GM12878 (cell line): ENCODE results near the gene DNAJC9. TPM values are rescaled to one million over a fixed set of nuclear protein-coding genes. Genes with fewer than 3 reads are reported as not detected.

Experiments
- ATAC-seq: fragments of 200-7000 bp; cut with Tn5 transposase; 3 replicates; pipeline ENCODE4 v1.9.1; 2020; ENCODE audit warnings: mild to moderate bottlenecking, moderate library complexity
- BruUV-seq: library from RNA; stranded (reverse); fragments of 400-500 nt; replicated peaks from 2 replicates; lab custom pipeline; 2021; lab: Mats Ljungman, UMichigan
- CTCF ChIA-PET: fragments of 300-600 bp; sonication (Branson Sonifier 250); formaldehyde crosslinking; extraction: SDS; loops from one replicate; lab custom pipeline; 2021; ENCODE audit warnings: inconsistent platforms; lab: Yijun Ruan, JAX
- POLR2A ChIA-PET: fragments of 350-600 bp; formaldehyde crosslinking; extraction: SDS; loops from one replicate; lab custom pipeline; 2021; ENCODE audit warnings: inconsistent platforms; lab: Charles Lee
- RAD21 ChIA-PET: fragments of 300-600 bp; sonication (Branson Sonifier 250); formaldehyde crosslinking; loops from one replicate; lab custom pipeline; 2023; ENCODE audit warnings: antibody characterized with exemption; ENCODE audit not compliant: unreplicated experiment; lab: Charles Lee
- SMC1A ChIA-PET: fragments of 300-600 bp; sonication (Branson Sonifier 250); formaldehyde crosslinking; loops from one replicate; lab custom pipeline; 2023; ENCODE audit not compliant: unreplicated experiment, uncharacterized antibody; lab: Charles Lee
- DNase-seq: peaks from one replicate; pipeline ENCODE4 v3.0.0-alpha.2; 2011; ENCODE audit warnings: low read depth, low spot score
- FAIRE-seq: peaks from 3 replicates; lab custom pipeline; 2011; peaks lifted over from hg19 to GRCh38; lab: Jason Lieb, UNC
- H2AFZ ChIP-seq: 2 replicates; pipeline ENCODE4 v1.6.0; 2011; ENCODE audit warnings: low read depth, low read length, control low read depth; ENCODE audit not compliant: control insufficient read depth
- H3K27ac ChIP-seq: 2 replicates; pipeline ENCODE4 v1.5.1; 2011; ENCODE audit warnings: control low read depth; ENCODE audit not compliant: control insufficient read depth, insufficient read depth
- H3K27me3 ChIP-seq, 2 experiments: replicated peaks in 1 of 2; 2 replicates each; pipeline versions ENCODE4 v1.6.0 to v1.6.1; 2011; ENCODE audit warnings: low read length in 1 of 2; ENCODE audit not compliant: control insufficient read depth in 2 of 2, insufficient read depth in 2 of 2
- H3K36me3 ChIP-seq, 2 experiments: 2 replicates each; pipeline ENCODE4 v1.5.1; 2011; ENCODE audit warnings: low read length in 1 of 2; ENCODE audit not compliant: control insufficient read depth in 2 of 2, insufficient read depth in 2 of 2
- H3K4me1 ChIP-seq: 2 replicates; pipeline ENCODE4 v1.6.1; 2011; ENCODE audit warnings: mild to moderate bottlenecking, low read length, moderate library complexity, mixed read lengths; ENCODE audit not compliant: control insufficient read depth, insufficient read depth
- H3K4me2 ChIP-seq: 2 replicates; pipeline ENCODE4 v1.6.0; 2011; ENCODE audit warnings: control low read depth; ENCODE audit not compliant: control insufficient read depth, insufficient read depth
- H3K4me3 ChIP-seq: fragments of 200-600 bp; sonication (generic); 2 replicates; pipeline ENCODE4 v1.5.1; 2016
- H3K79me2 ChIP-seq: 2 replicates; pipeline ENCODE4 v1.6.0; 2011; ENCODE audit warnings: low read length; ENCODE audit not compliant: control insufficient read depth, insufficient read depth
- H3K9ac ChIP-seq: 2 replicates; pipeline ENCODE4 v1.8.0; 2011; ENCODE audit warnings: low read length, control low read depth, mixed read lengths; ENCODE audit not compliant: control insufficient read depth, insufficient read depth
- H3K9me3 ChIP-seq: replicated peaks from 3 replicates; pipeline ENCODE4 v1.5.1; 2011; ENCODE audit warnings: mild to moderate bottlenecking, low read length; ENCODE audit not compliant: control insufficient read depth, insufficient read depth
- H4K20me1 ChIP-seq: 2 replicates; pipeline ENCODE4 v1.6.0; 2011; ENCODE audit not compliant: control insufficient read depth, insufficient read depth
- FOS ChIP-seq: IDR thresholded peaks from 3 replicates; pipeline ENCODE4 v1.6.1; 2011; ENCODE audit warnings: borderline replicate concordance; ENCODE audit not compliant: insufficient read length; ENCODE audit errors: extremely low read depth
- JUND ChIP-seq: IDR thresholded peaks from 2 replicates; pipeline ENCODE4 v1.6.1; 2012; ENCODE audit warnings: low read depth, mild to moderate bottlenecking, low read length, improper control_type of control experiment, moderate library complexity
- NRF1 ChIP-seq: conservative IDR thresholded peaks from 2 replicates; pipeline ENCODE4 v1.6.1; 2011; ENCODE audit warnings: mild to moderate bottlenecking, low read depth, low read length, improper control_type of control experiment
- PAX8 ChIP-seq: fragments of 450-650 bp; IDR thresholded peaks from 2 replicates; pipeline ENCODE4 v1.6.1; 2017; ENCODE audit warnings: mild to moderate bottlenecking, moderate library complexity
- REST ChIP-seq: IDR thresholded peaks from 2 replicates; pipeline ENCODE4 v1.6.1; 2012; ENCODE audit warnings: mild to moderate bottlenecking, low read depth, low read length
- SIN3A ChIP-seq: IDR thresholded peaks from 2 replicates; pipeline ENCODE4 v1.6.1; 2012; ENCODE audit warnings: low read depth, low read length, improper control_type of control experiment
- SP1 ChIP-seq: IDR thresholded peaks from one replicate; pipeline ENCODE4 v1.6.1; 2011; ENCODE audit warnings: low read depth, low read length
- SREBF1 ChIP-seq: IDR thresholded peaks from 2 replicates; pipeline ENCODE4 v1.6.1; 2012; ENCODE audit warnings: mild to moderate bottlenecking, low read length
- TARDBP ChIP-seq: IDR thresholded peaks from 2 replicates; pipeline ENCODE4 v1.6.1; 2016; ENCODE audit warnings: borderline replicate concordance
- WRNIP1 ChIP-seq: IDR thresholded peaks from 2 replicates; pipeline ENCODE4 v1.6.1; 2011; ENCODE audit warnings: low read depth, low read length, improper control_type of control experiment, borderline replicate concordance
- ZNF207 ChIP-seq: fragments of 450-650 bp; IDR thresholded peaks from 2 replicates; pipeline ENCODE4 v1.6.1; 2014; ENCODE audit warnings: antibody characterized with exemption, mild to moderate bottlenecking, borderline replicate concordance
- ZNF274 ChIP-seq: IDR thresholded peaks from one replicate; pipeline ENCODE4 v1.8.0; 2011; ENCODE audit not compliant: insufficient read length, insufficient read depth
- WGBS: methylation state at CpG from one replicate; pipeline ENCODE4 v1.1.6; 2016; ENCODE audit warnings: low lambda C conversion rate; ENCODE audit not compliant: insufficient replicate concordance, insufficient coverage; ENCODE audit errors: missing lambda C conversion rate; 5-methylcytosine and 5-hydroxymethylcytosine counted together
- in situ Hi-C: fragments of 300-500 bp; cut with MboI; formaldehyde crosslinking; loops from 9 replicates; pipeline ENCODE4 v1.14.3; 2018; ENCODE audit warnings: mixed read lengths
- intact Hi-C: fragments of 100-400 bp; cut with micrococcal nuclease; formaldehyde crosslinking; loops from one replicate; pipeline ENCODE4 v1.14.2; 2022; ENCODE audit not compliant: unreplicated experiment
- polyA plus RNA-seq, 11 experiments: library from polyadenylated mRNA; depleted of rRNA in 4 of 11; unstranded in 6 of 11; stranded (reverse) in 5 of 11; fragments of >200 nt; fragmentation: Nextera tagmentation in 4 of 11; fragmentation: Illumina TruSeq in 1 of 11; extraction: Ambion mirVana in 4 of 11; extraction: Trizol in 1 of 11; gene quantifications; 1 replicate in 1 of 11; 2 replicates in 10 of 11; pipeline versions ENCODE4 v1.2.1 to v1.2.3, GENCODE V29; 2011 to 2016; ENCODE audit warnings: inconsistent platforms in 2 of 11, missing spikeins in 2 of 11, low read depth in 1 of 11
- total RNA-seq, 4 experiments: library from RNA; depleted of rRNA in 3 of 4; stranded (reverse); fragments of >200 nt in 3 of 4; fragmentation: Illumina TruSeq in 1 of 4; extraction: Trizol in 1 of 4; gene quantifications; 2 replicates each; pipeline versions ENCODE4 v1.2.1 to v1.2.3, GENCODE V29; 2013 to 2021

The DNAJC9 gene
- total and polyA plus RNA-seq, 10 of the 15 experiments (the other 5 are each of a cell fraction or from before 2014, with no cell fraction given) = 15.0 to 72.9 (median 41.8) TPM

GRCh38 chr10:73264423-73264822 lies 17.4 kb upstream of the DNAJC9 start:
- no TSS peak for BruUV-seq
- FAIRE-seq (no peak), ATAC-seq (no peak), DNase-seq (no peak)
- Histone ChIP-seq H4K20me1 (no peaks in the 10 kb centered on the region), H3K36me3 (no peaks in the 10 kb centered on the region), H3K4me1 (no peaks in the 10 kb centered on the region), H3K27me3 (no peaks in the 10 kb centered on the region), H3K9me3 (no peaks in the 10 kb centered on the region; the same call in 2 of the 3 replicates), H3K9ac (no peak overlapping the region), H3K27ac (no peak overlapping the region), H2AFZ (no peak overlapping the region), H3K79me2 (no peaks in the 10 kb centered on the region), H3K4me2 (no peak overlapping the region), H3K4me3 (no peak overlapping the region)
- ChIA-PET POLR2A (no interaction called here), SMC1A (interaction anchor here (1.0 to 2.2 kb wide), 6 partner anchors 8 to 380 kb away, joined by 3 to 29 read pairs (median 4); no protein-coding TSS in a partner anchor), RAD21 (interaction anchor here (2.2 kb wide), 1 partner anchor 380 kb away, joined by 14 read pairs; no protein-coding TSS in a partner anchor), CTCF (interaction anchor here (0.8 to 2.5 kb wide), 18 partner anchors 9 to 441 kb away, joined by 3 to 26 read pairs (median 4); partner anchors contain the start of genes CFAP70, MRPS16 and PPP3CB)
- intact Hi-C loops = loop anchor here (1.0 kb wide), 1 partner anchor 380 kb away; no protein-coding TSS in a partner anchor
- no peak for TF ChIP-seq ZNF274
- no peak for TF ChIP-seq SIN3A
- TF ChIP-seq FOS = no peak
- no peak for TF ChIP-seq WRNIP1
- TF ChIP-seq ZNF207 = no peak
- TF ChIP-seq SP1 = no peak
- TF ChIP-seq SREBF1 = no peak
- TF ChIP-seq REST = no peak
- no peak for TF ChIP-seq NRF1
- TF ChIP-seq TARDBP = no peak
- no peak for TF ChIP-seq JUND
- no peak for TF ChIP-seq PAX8
- in situ Hi-C loops = no loop called here
- 73% methylated on average over 2 of the region's 2 CpGs for WGBS
